Osteoblast (primary cell): Measurements from ENCODE around the gene ARMC3. TPM values are rescaled to one million over a fixed set of nuclear protein-coding genes. Genes with fewer than 3 reads are reported as not detected.
"Not testable (repeated sequence)": the region's sequence is repeated elsewhere in the genome, so short reads cannot be mapped to it uniquely, and the experiment has no call there.

Source experiments
- DNase-seq: peaks from one replicate; pipeline ENCODE4 v3.0.0; 2011; ENCODE audit warnings: low spot score, mixed read lengths; ENCODE audit not compliant: insufficient read length; ENCODE audit errors: missing footprints
- H2AFZ ChIP-seq: 2 replicates; pipeline ENCODE4 v1.6.0; 2011; ENCODE audit warnings: mild to moderate bottlenecking, low read length
- H3K27ac ChIP-seq: 2 replicates; pipeline ENCODE4 v1.5.1; 2011; ENCODE audit warnings: mild to moderate bottlenecking, low read depth, low read length, moderate library complexity
- H3K27me3 ChIP-seq: 2 replicates; pipeline ENCODE4 v1.6.0; 2012; ENCODE audit warnings: mild to moderate bottlenecking, control low read depth, inconsistent platforms, low read length, moderate library complexity; ENCODE audit not compliant: insufficient read depth
- H3K36me3 ChIP-seq: 2 replicates; pipeline ENCODE4 v1.5.1; 2011; ENCODE audit warnings: mild to moderate bottlenecking, low read length, control low read depth, moderate library complexity; ENCODE audit not compliant: insufficient read depth
- H3K4me1 ChIP-seq: 2 replicates; pipeline ENCODE4 v1.5.1; 2011; ENCODE audit warnings: mild to moderate bottlenecking, low read length, control low read depth, moderate library complexity; ENCODE audit not compliant: insufficient read depth
- H3K4me2 ChIP-seq: 2 replicates; pipeline ENCODE4 v1.6.0; 2011; ENCODE audit warnings: mild to moderate bottlenecking, low read length; ENCODE audit not compliant: insufficient read depth
- H3K4me3 ChIP-seq: fragments of 200-600 bp; sonication (generic); 3 replicates; pipeline ENCODE4 v1.5.1; 2012; ENCODE audit warnings: mild to moderate bottlenecking, low read length, inconsistent platforms; ENCODE audit not compliant: insufficient read depth
- H3K79me2 ChIP-seq: 2 replicates; pipeline ENCODE4 v1.6.0; 2012; ENCODE audit warnings: mild to moderate bottlenecking, low read length, control low read depth, inconsistent platforms; ENCODE audit not compliant: insufficient read depth
- H3K9me3 ChIP-seq: 2 replicates; pipeline ENCODE4 v1.5.1; 2011; ENCODE audit warnings: low read depth, low read length, control low read depth
- H4K20me1 ChIP-seq: 2 replicates; pipeline ENCODE4 v1.6.0; 2012; ENCODE audit warnings: mild to moderate bottlenecking, low read length, control low read depth; ENCODE audit not compliant: insufficient read depth
- total RNA-seq: library from RNA; depleted of rRNA; stranded (reverse); fragments of >200 nt; gene quantifications from 2 replicates; pipeline ENCODE4 v1.2.3, GENCODE V29; 2012
- TF ChIP-seq, protein P1 (sequence below): IDR thresholded peaks from 2 replicates; pipeline ENCODE4 v1.5.1; 2011; ENCODE audit warnings: mild to moderate bottlenecking, low read depth, low read length, moderate library complexity; ENCODE audit errors: extremely low read depth

Gene ARMC3
- total RNA-seq, 1 donor, result under 0.01 TPM

DNA sequence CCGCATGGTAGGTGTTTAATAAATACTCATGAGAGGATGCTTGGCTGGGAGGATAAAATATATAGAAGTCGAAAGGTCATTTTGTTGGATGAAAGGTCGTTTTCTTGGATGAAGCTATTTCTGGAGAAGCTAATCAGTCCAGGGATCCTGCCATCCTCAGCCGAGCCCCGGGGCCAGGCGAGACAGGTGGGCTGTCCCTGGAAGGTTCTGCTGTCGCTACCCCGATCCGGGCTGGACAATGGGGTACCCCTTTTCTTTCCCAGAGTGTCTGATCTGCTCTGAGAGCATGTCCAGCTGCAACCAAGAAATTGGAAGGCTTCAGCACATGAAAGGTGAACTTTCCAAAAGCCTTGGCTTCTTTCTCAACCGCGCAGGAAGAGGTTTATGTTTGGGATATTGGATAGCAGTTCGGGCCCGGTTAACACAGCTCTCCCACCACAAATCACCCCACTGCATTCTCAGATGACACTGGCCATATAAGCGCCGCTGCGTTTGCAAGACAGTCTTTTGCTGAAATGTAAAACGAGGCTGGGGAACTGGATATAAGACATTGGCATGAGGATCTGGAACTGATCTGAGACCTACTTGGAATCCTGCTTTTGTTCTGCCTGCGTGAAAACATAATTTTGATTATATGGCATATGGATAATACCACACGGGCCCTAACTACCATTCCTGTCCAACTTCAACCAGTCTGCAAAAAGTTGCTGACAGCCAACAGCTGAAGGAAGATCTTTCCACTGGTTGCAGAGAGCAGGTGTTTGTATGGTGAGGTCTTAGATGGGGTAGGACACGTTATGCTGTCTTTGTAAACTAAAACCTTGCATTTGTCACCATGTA is 136.3 kb downstream of the ARMC3 start:
- H2AFZ ChIP-seq, result peak overlapping the region; percentile 27
- TF ChIP-seq, protein P1, sequence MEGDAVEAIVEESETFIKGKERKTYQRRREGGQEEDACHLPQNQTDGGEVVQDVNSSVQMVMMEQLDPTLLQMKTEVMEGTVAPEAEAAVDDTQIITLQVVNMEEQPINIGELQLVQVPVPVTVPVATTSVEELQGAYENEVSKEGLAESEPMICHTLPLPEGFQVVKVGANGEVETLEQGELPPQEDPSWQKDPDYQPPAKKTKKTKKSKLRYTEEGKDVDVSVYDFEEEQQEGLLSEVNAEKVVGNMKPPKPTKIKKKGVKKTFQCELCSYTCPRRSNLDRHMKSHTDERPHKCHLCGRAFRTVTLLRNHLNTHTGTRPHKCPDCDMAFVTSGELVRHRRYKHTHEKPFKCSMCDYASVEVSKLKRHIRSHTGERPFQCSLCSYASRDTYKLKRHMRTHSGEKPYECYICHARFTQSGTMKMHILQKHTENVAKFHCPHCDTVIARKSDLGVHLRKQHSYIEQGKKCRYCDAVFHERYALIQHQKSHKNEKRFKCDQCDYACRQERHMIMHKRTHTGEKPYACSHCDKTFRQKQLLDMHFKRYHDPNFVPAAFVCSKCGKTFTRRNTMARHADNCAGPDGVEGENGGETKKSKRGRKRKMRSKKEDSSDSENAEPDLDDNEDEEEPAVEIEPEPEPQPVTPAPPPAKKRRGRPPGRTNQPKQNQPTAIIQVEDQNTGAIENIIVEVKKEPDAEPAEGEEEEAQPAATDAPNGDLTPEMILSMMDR, result no peak

DNA sequence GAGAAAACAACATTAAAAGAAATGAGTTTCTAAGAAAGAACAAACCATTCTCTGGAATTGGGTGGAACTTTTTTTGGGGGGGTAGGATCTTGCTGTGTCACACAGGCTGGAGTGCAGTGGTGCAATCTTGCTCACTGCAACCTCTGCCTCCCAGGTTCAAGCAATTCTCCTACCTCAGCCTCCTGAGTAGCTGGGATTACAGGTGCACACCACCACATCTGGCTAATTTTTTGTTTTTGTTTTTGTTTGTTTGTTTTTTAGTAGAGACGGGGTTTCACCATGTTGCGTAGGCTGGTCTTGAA is 136.9 kb downstream of the ARMC3 start:
- not testable (repeated sequence) for H3K27ac ChIP-seq, H3K79me2 ChIP-seq, H2AFZ ChIP-seq, H3K36me3 ChIP-seq, H3K4me3 ChIP-seq, DNase-seq, H3K4me2 ChIP-seq, H3K27me3 ChIP-seq, H4K20me1 ChIP-seq, H3K9me3 ChIP-seq
- H3K4me1 ChIP-seq, result peaks cover 10% of the 10 kb centered on the region

More for the DNA sequence above, 136.3 kb downstream of the ARMC3 start:
- Histone ChIP-seq H3K4me2 (peak overlapping the region; percentile 74), H3K27me3 (peaks cover 3% of the 10 kb centered on the region), H3K9me3 (no peaks in the 10 kb centered on the region), H3K79me2 (no peaks in the 10 kb centered on the region), H3K4me3 (no peak overlapping the region), H3K27ac (no peak overlapping the region), H3K4me1 (peaks cover 10% of the 10 kb centered on the region), H3K36me3 (no peaks in the 10 kb centered on the region), H4K20me1 (no peaks in the 10 kb centered on the region)
- no peak for DNase-seq

- Histone ChIP-seq H4K20me1 (no peaks in the 10 kb centered on the region), H3K4me2 (no peak overlapping the region), H3K36me3 (no peaks in the 10 kb centered on the region), H2AFZ (peak overlapping the region; percentile 76), H3K27me3 (peaks cover 4% of the 10 kb centered on the region), H3K9me3 (no peaks in the 10 kb centered on the region), H3K27ac (no peak overlapping the region), H3K79me2 (no peaks in the 10 kb centered on the region), H3K4me1 (peaks cover 10% of the 10 kb centered on the region), H3K4me3 (no peak overlapping the region)
- TF ChIP-seq, protein P1, result no peak
- peak; percentile 88 for DNase-seq
Observed at GRCh38 chr10:23065181-23065948, 137.5 kb downstream of the ARMC3 start.

- H4K20me1 ChIP-seq, result no peaks in the 10 kb centered on the region
- H3K4me2 ChIP-seq, result no peak overlapping the region
- peaks cover 10% of the 10 kb centered on the region for H3K4me1 ChIP-seq
- H2AFZ ChIP-seq, result no peak overlapping the region
- H3K4me3 ChIP-seq, result no peak overlapping the region
- H3K79me2 ChIP-seq, result no peaks in the 10 kb centered on the region
- TF ChIP-seq, protein P1, result no peak
- no peaks in the 10 kb centered on the region for H3K36me3 ChIP-seq
- no peak overlapping the region for H3K27ac ChIP-seq
- no peaks in the 10 kb centered on the region for H3K9me3 ChIP-seq
- no peak for DNase-seq
- peaks cover 4% of the 10 kb centered on the region for H3K27me3 ChIP-seq
Observed at GRCh38 chr10:23067337-23067736, 139.5 kb downstream of the ARMC3 start.
